Endometrial microvascular endothelial cells (primary cell): Measurements from ENCODE around the gene SUN5. TPM values are rescaled to one million over a fixed set of nuclear protein-coding genes. Genes with fewer than 3 reads are reported as not detected.

Experiments used
- in situ Hi-C: cut with HindIII; loops from 2 replicates; pipeline ENCODE4 v1.10.0; 2017; ENCODE audit warnings: low sequenced_read_pairs, low pct_unique_long_range_greater_than_20kb; ENCODE audit errors: inconsistent ontology term
- total RNA-seq: library from RNA; depleted of rRNA; stranded (reverse); fragments of >200 nt; gene quantifications from one replicate; pipeline ENCODE4 v1.2.3, GENCODE V29; 2015; ENCODE audit errors: inconsistent ontology term

SUN5 gene
- total RNA-seq, 1 donor from 2014 or later: not detected

GRCh38 chr20:33002087-33002808 is 2.0 kb downstream of the SUN5 start:
- in situ Hi-C loops: no loop called here

DNA sequence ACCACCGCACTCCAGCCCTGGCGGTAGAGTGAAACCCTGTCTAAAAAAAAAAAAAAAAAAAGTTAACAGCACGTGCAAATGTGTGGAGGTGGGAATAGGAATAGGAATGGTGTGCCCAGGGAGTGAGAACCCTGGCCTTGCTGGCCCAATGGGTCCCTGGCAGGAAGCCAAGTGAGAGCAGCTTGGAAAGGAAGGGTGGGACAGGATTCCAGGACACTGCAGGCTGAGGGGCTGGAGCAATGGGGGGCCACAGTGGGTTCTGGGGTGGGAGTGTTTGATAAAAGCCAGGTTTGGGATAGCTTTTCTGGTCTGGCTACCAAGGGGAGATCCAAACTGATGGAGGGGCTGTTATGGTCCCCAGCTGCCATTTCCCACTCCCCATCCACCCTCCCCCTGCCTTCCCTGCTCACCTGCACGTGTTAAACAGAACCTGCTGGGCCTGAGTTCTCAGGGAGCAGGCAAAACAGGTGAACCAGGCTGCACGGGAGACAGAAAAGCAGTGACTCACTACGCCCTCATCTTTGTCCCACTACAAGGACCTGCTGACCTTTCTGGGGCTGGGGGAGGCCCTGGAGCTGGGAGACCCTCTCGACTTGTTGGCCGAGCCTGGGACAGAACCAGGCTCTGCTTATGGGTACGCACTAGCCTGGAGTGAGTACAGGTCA is 3.3 kb downstream of the SUN5 start:
- in situ Hi-C loops: no loop called here

- in situ Hi-C loops: no loop called here
Measured at GRCh38 chr20:32999603-33000250, 4.5 kb downstream of the SUN5 start.

GRCh38 chr20:32997431-32997830 is 6.8 kb downstream of the SUN5 start:
- in situ Hi-C loops: no loop called here

GRCh38 chr20:32995802-32996201 is 8.4 kb downstream of the SUN5 start:
- in situ Hi-C loops: no loop called here

GRCh38 chr20:32993496-32994050 is 10.7 kb downstream of the SUN5 start:
- in situ Hi-C loops: no loop called here

GRCh38 chr20:32991792-32992641 is 12.2 kb downstream of the SUN5 start:
- in situ Hi-C loops: no loop called here

- in situ Hi-C loops: no loop called here
Measured at GRCh38 chr20:32991383-32991782, 12.8 kb downstream of the SUN5 start.

DNA sequence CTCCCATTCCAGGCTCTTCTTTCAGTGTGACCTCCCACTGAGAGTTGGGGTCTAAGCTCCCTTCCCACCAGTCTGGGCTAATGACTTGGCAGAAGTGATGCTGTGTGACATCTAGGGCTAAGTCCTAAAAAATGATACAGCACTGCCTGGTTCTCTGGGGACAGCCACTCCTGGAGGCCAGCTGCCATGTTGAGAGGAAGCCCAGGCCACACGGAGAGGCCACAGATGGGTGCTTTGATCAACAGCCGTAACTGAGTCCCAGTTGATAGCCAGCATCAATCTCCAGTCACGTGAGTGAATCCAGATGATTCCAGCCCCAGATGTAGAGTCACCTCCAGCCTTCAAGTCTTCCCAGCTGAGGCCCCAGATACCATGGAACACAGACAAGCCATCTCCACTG is 13.8 kb downstream of the SUN5 start:
- in situ Hi-C loops: no loop called here

DNA sequence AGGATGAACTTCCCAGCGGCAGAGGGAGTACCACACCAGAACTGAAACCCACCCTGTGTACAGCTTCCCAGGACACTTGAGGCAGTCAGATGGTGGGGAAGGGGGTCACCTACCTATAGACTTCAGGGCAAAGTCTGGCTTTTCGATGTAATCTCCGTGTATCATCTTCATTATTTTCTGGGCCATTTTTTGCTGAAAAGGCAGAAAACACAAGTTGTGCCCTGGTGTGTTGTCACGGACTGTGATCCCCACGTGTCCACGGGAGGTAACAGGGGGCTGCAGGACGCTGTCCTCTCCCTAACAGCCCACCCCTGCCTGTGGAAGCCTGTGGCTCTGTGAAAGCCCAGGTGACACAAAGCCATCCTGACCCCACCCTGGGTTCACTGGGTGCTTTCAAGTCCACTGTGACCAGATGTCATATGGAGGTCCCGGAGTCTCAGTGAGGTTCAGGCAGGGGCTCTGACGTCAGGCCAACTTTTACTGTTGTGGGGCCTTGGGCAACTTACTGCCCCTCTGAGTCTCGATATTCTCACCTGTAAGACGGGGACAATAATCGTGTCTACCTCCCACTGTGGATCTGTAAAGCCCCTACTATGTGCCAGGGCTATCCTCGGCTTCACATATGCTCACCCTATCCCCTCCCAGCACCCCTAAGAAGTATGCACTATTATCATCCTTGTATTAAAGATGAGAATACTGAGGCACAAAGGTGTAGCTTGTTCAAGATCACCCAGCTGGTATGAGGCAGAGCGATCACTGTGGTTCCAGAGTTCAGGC is 14.5 kb downstream of the SUN5 start:
- in situ Hi-C loops: no loop called here

- in situ Hi-C loops: no loop called here
Measured at GRCh38 chr20:32988008-32988407, 16.2 kb downstream of the SUN5 start.

DNA sequence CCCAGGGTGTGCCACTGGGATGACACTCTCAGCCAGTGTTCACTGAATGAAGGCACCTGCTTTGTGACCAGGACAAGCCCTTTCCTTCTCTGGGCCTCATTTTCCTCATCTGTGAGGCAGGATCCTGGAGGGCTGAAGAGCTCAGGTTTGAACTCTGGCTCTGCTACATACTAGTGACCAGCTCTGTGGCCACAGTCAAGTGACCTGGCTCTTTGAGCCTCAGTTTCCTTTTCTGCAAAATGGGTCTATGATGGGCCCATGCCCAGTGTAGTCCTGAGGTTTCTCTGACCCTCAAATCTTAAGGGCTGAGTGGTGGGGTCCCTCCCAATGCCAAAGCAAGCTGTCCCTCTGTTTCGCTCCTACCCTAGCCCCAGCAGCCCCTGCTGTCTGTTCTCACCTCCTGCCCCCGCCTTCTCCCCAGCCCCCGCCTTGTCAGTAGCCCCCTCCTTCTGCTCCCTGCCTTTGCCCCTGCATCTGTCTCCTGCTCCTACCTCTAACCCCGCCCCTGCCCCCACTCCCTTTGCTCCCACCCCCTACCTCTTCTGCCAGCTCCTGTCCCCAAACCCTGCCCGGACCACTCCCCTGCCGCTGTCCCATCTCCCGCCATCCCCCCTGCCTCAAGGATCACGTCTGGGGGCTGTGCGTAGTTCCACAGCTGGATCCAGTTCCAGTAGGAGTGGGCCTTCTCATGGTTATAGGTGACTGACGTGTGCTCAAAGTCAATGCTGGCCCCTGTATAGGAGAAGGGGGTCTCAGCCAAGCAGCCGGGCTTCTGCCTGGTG is 17.0 kb downstream of the SUN5 start:
- in situ Hi-C loops: no loop called here

DNA sequence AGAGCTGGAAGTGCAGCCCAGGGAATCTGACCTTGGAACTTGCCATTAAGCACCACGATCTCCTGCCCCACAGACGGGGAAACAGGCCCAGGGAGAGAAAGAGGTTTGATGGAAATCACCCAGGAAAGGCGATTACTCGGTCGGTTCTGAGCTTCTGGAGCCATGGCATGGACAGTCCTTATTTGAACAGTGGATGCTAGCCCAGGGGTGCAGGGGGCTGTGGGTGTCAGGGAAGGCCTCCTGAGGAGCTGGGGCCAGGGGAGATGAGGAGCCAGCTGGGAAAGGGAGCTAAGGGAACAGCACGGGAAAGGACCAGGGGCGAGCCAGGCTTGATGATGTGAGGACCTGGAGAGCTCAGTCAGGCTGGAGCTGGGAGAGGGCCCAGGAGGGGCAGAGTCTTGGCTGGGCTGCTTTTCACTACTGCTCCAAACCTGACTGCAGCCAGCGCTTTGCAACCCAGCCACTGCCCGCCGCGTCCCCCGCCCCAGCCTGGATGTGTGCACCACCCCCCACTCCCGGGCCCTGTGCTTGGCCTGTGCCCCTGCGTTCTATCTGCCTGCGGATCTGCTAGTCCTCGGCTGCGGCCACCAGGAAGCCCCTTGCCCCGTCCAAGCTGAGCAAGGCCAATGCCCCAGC is 17.8 kb downstream of the SUN5 start:
- in situ Hi-C loops: no loop called here

DNA sequence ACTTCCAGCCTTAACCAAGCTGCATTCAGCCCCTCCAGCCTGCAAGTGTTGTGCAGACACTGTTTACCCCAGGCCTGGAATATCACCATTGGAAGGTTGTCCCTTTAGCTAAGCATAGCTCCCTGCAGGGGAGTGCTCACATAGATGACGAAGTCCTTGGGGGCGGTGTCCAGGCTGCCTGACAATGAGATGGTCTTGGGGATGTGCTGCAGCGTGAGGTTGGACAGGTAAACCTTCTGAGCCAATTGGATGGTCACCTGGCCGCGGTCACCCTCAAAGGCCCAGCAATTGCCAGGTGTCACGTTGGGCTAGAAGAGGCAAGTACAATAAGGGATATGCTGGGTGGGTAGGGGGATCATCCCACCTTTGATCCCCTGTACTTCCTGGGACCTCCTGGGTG is 18.6 kb downstream of the SUN5 start:
- in situ Hi-C loops: no loop called here

GRCh38 chr20:32984631-32985354 is 19.4 kb downstream of the SUN5 start:
- in situ Hi-C loops: no loop called here

- in situ Hi-C loops: no loop called here
Measured at GRCh38 chr20:32984196-32984595, 20.0 kb downstream of the SUN5 start.
